IMR-90 (cell line): ENCODE measurements around the gene MTHFSD. TPM values are rescaled to one million over a fixed set of nuclear protein-coding genes. Genes with fewer than 3 reads are reported as not detected.

Experiments
- ATAC-seq: fragments of 200-7000 bp; cut with Tn5 transposase; 2 replicates; pipeline ENCODE4 v1.9.1; 2020; ENCODE audit warnings: low read depth, mild to moderate bottlenecking, moderate library complexity
- BruUV-seq: library from RNA; stranded (reverse); fragments of 400-500 nt; replicated peaks from 2 replicates; lab custom pipeline; 2021; lab: Mats Ljungman, UMichigan
- CTCF ChIA-PET: fragments of 300-600 bp; formaldehyde crosslinking; extraction: SDS; loops from one replicate; lab custom pipeline; 2021; ENCODE audit warnings: antibody characterized with exemption; lab: Yijun Ruan, JAX
- POLR2A ChIA-PET: fragments of 300-600 bp; sonication (Branson Sonifier 250); formaldehyde crosslinking; loops from one replicate; lab custom pipeline; 2022; ENCODE audit warnings: antibody characterized with exemption; ENCODE audit not compliant: unreplicated experiment; lab: Charles Lee
- DNase-seq: peaks from one replicate; pipeline ENCODE4 v3.0.0; 2013
- H2AFZ ChIP-seq: replicated peaks from 2 replicates; pipeline ENCODE3; 2013; ENCODE audit warnings: low read length, mild to moderate bottlenecking; ENCODE audit not compliant: poor library complexity
- H2AK5ac ChIP-seq: 2 replicates; pipeline ENCODE4 v1.6.1; 2013; ENCODE audit warnings: low read depth, low read length, inconsistent platforms
- H2AK9ac ChIP-seq: replicated peaks from 2 replicates; pipeline ENCODE3; 2013; ENCODE audit warnings: mild to moderate bottlenecking, low read depth, low read length, moderate library complexity; ENCODE audit not compliant: poor library complexity
- H2BK120ac ChIP-seq: 2 replicates; pipeline ENCODE4 v1.6.1; 2013; ENCODE audit warnings: low read depth, low read length, inconsistent platforms
- H2BK15ac ChIP-seq: 3 replicates; pipeline ENCODE4 v1.6.1; 2013; ENCODE audit warnings: low read depth, low read length, inconsistent platforms
- H2BK20ac ChIP-seq: 2 replicates; pipeline ENCODE4 v1.6.1; 2013; ENCODE audit warnings: low read depth, mild to moderate bottlenecking, inconsistent platforms, low read length, moderate library complexity
- H2BK5ac ChIP-seq: 2 replicates; pipeline ENCODE4 v1.6.1; 2013; ENCODE audit warnings: mild to moderate bottlenecking, low read depth, low read length, inconsistent platforms; ENCODE audit not compliant: poor library complexity, severe bottlenecking
- H3K14ac ChIP-seq: replicated peaks from 2 replicates; pipeline ENCODE4 v1.6.1; 2013; ENCODE audit warnings: low read depth, low read length, inconsistent platforms
- H3K18ac ChIP-seq: 2 replicates; pipeline ENCODE4 v1.6.1; 2013; ENCODE audit warnings: low read depth, low read length, control low read depth
- H3K23ac ChIP-seq: 2 replicates; pipeline ENCODE4 v1.6.1; 2013; ENCODE audit warnings: low read depth, low read length, inconsistent platforms
- H3K27ac ChIP-seq: 2 replicates; pipeline ENCODE4 v1.5.1; 2013; ENCODE audit warnings: mild to moderate bottlenecking, control low read depth, low read length; ENCODE audit not compliant: insufficient read depth
- H3K27me3 ChIP-seq: 2 replicates; pipeline ENCODE4 v1.6.1; 2013; ENCODE audit warnings: low read length; ENCODE audit not compliant: control insufficient read depth, insufficient read depth
- H3K36me3 ChIP-seq: 2 replicates; pipeline ENCODE4 v1.6.1; 2013; ENCODE audit warnings: low read length, mixed read lengths; ENCODE audit not compliant: control insufficient read depth, insufficient read depth
- H3K4ac ChIP-seq: 2 replicates; pipeline ENCODE4 v1.6.1; 2013; ENCODE audit warnings: low read depth, low read length, inconsistent platforms
- H3K4me1 ChIP-seq: 2 replicates; pipeline ENCODE4 v1.6.1; 2013; ENCODE audit warnings: low read length, mixed read lengths; ENCODE audit not compliant: control insufficient read depth, insufficient read depth
- H3K4me2 ChIP-seq: 2 replicates; pipeline ENCODE4 v1.6.1; 2013; ENCODE audit warnings: low read depth, mild to moderate bottlenecking, control low read depth, low read length, moderate library complexity
- H3K4me3 ChIP-seq: 2 replicates; pipeline ENCODE4 v1.5.1; 2013; ENCODE audit warnings: low read depth, mild to moderate bottlenecking, control low read depth, low read length, moderate library complexity; ENCODE audit not compliant: insufficient read depth
- H3K56ac ChIP-seq: 2 replicates; pipeline ENCODE4 v1.6.1; 2013; ENCODE audit warnings: low read length, inconsistent platforms; ENCODE audit not compliant: insufficient read depth; ENCODE audit errors: extremely low read depth
- H3K79me1 ChIP-seq, 2 experiments: 2 replicates each; pipeline ENCODE4 v1.6.1; 2013; ENCODE audit warnings: low read length in 2 of 2, inconsistent platforms in 1 of 2, low read depth in 1 of 2
- H3K9ac ChIP-seq: 2 replicates; pipeline ENCODE4 v1.6.1; 2013; ENCODE audit warnings: low read depth, low read length, control low read depth
- H3K9me1 ChIP-seq: 2 replicates; pipeline ENCODE4 v1.6.1; 2013; ENCODE audit warnings: low read length, inconsistent platforms; ENCODE audit not compliant: insufficient read depth
- H3K9me3 ChIP-seq: 2 replicates; pipeline ENCODE4 v1.6.1; 2013; ENCODE audit warnings: low read length; ENCODE audit not compliant: control insufficient read depth, insufficient read depth
- H4K20me1 ChIP-seq: 2 replicates; pipeline ENCODE4 v1.6.1; 2013; ENCODE audit warnings: low read length, inconsistent platforms; ENCODE audit not compliant: insufficient read depth
- H4K5ac ChIP-seq: 2 replicates; pipeline ENCODE4 v1.6.1; 2013; ENCODE audit warnings: mild to moderate bottlenecking, low read depth, low read length, control low read depth
- H4K8ac ChIP-seq, 2 experiments: 2 replicates each; pipeline ENCODE4 v1.6.1; 2013; ENCODE audit warnings: low read depth in 2 of 2, low read length in 2 of 2, control low read depth in 1 of 2, inconsistent platforms in 1 of 2
- H4K91ac ChIP-seq: 2 replicates; pipeline ENCODE4 v1.6.1; 2013; ENCODE audit warnings: low read depth, low read length, inconsistent platforms; ENCODE audit not compliant: insufficient read depth
- CTCF ChIP-seq: conservative IDR thresholded peaks from 2 replicates; pipeline ENCODE4 v1.5.1; 2012; ENCODE audit warnings: mild to moderate bottlenecking, low read depth, low read length, improper control_type of control experiment
- FOS ChIP-seq: fragments of 150-350 bp; IDR thresholded peaks from 2 replicates; pipeline ENCODE4 v1.6.1; 2016; ENCODE audit warnings: low read depth, low read length
- MAZ ChIP-seq: IDR thresholded peaks from 2 replicates; pipeline ENCODE4 v1.6.1; 2012; ENCODE audit warnings: low read depth, mild to moderate bottlenecking, low read length, improper control_type of control experiment, moderate library complexity, borderline replicate concordance
- RFX5 ChIP-seq: IDR thresholded peaks from 2 replicates; pipeline ENCODE4 v1.8.0; 2012; ENCODE audit warnings: low read depth, mild to moderate bottlenecking, low read length, moderate library complexity
- SMC3 ChIP-seq: fragments of 150-350 bp; IDR thresholded peaks from 2 replicates; pipeline ENCODE4 v1.6.1; 2016; ENCODE audit warnings: low read depth, mild to moderate bottlenecking, antibody characterized with exemption, low read length, moderate library complexity
- WGBS, 2 experiments: methylation state at CpG; one replicate each; pipeline versions ENCODE4 v1.1.5 to v1.1.7; 2013; ENCODE audit warnings: missing lambda C conversion rate in 2 of 2; ENCODE audit not compliant: insufficient read length in 1 of 2; ENCODE audit errors: extremely low coverage in 2 of 2; 5-methylcytosine and 5-hydroxymethylcytosine counted together
- dilution Hi-C: fragments of 300-500 bp; cut with HindIII; formaldehyde crosslinking; loops from one replicate; pipeline ENCODE4 v1.14.3; 2018; ENCODE audit warnings: low sequenced_read_pairs; ENCODE audit not compliant: unreplicated experiment
- in situ Hi-C: fragments of 300-500 bp; cut with MboI; formaldehyde crosslinking; loops from 3 replicates; pipeline ENCODE4 v1.14.3; 2019; ENCODE audit warnings: low sequenced_read_pairs, inconsistent platforms, mixed read lengths
- intact Hi-C: fragments of 100-400 bp; cut with micrococcal nuclease; formaldehyde crosslinking; loops from 2 replicates; pipeline ENCODE4 v1.10.0; 2022
- polyA plus RNA-seq, 3 experiments: library from polyadenylated mRNA; depleted of rRNA; stranded (reverse); fragments of >200 nt; gene quantifications; 2 replicates each; pipeline ENCODE4 v1.2.3, GENCODE V29; 2012; ENCODE audit warnings: low replicate concordance in 1 of 3
- total RNA-seq: library from RNA; depleted of rRNA; stranded (reverse); fragments of >200 nt; gene quantifications from 2 replicates; pipeline ENCODE4 v1.2.3, GENCODE V29; 2012

The MTHFSD gene
- total and polyA plus RNA-seq, 2 of the 4 experiments (the other 2 are of a cell fraction) = 8.2 to 16.8 TPM

- no peak overlapping the region for H3K4ac ChIP-seq
- H3K79me1 ChIP-seq = no peaks in the 10 kb centered on the region
- dilution Hi-C loops (no loop called here), in situ Hi-C loops (no loop called here), intact Hi-C loops (no loop called here)
- H3K4me1 ChIP-seq = no peaks in the 10 kb centered on the region
- H3K4me3 ChIP-seq = no peak overlapping the region
- ChIA-PET POLR2A (no interaction called here), CTCF (no interaction called here)
- no peaks in the 10 kb centered on the region for H4K20me1 ChIP-seq
- no peak overlapping the region for H4K91ac ChIP-seq
- no peak for DNase-seq
- no peaks in the 10 kb centered on the region for H3K9me3 ChIP-seq
- no peaks in the 10 kb centered on the region for H3K27me3 ChIP-seq
- H3K14ac ChIP-seq = no peak overlapping the region
- H3K18ac ChIP-seq = no peak overlapping the region
- H2BK15ac ChIP-seq = no peak overlapping the region
- no peaks in the 10 kb centered on the region for H3K9me1 ChIP-seq
- no peak overlapping the region for H4K8ac ChIP-seq
- H3K23ac ChIP-seq = no peak overlapping the region
- TF ChIP-seq CTCF (no peak), FOS (no peak), RFX5 (no peak), MAZ (no peak), SMC3 (no peak)
- no peak overlapping the region for H2AFZ ChIP-seq
- no peak overlapping the region for H3K4me2 ChIP-seq
- no peak overlapping the region for H3K56ac ChIP-seq
- no peak overlapping the region for H3K27ac ChIP-seq
- no peak overlapping the region for H4K5ac ChIP-seq
- no peak overlapping the region for H3K9ac ChIP-seq
- no peak overlapping the region for H2BK5ac ChIP-seq
- WGBS, 2 experiments = 96% methylated on average over 5 of the region's 8 CpGs; no CpG with 5 or more reads in 1 of the 2 experiments
- no peak overlapping the region for H2BK120ac ChIP-seq
- no peak overlapping the region for H2BK20ac ChIP-seq
- H2AK5ac ChIP-seq = no peak overlapping the region
- peaks cover 12% of the 10 kb centered on the region for H3K36me3 ChIP-seq
- no TSS peak for BruUV-seq
- no peak for ATAC-seq
- H2AK9ac ChIP-seq = no peak overlapping the region
Observed at GRCh38 chr16:86533076-86533475, 22.0 kb downstream of the MTHFSD start.
